SK-N-SH (cell line): ENCODE results near the gene ANKRD52.

Experiments
- ELF1 ChIP-seq: IDR thresholded peaks from 2 replicates; pipeline ENCODE4 v1.4.0; 2012
- EP300 ChIP-seq, 2 experiments: IDR thresholded peaks; 2 replicates each; pipeline versions ENCODE4 v1.4.0 to v1.6.1; 2012; ENCODE audit warnings: borderline replicate concordance in 1 of 2, low read depth in 1 of 2, low read length in 1 of 2
- FOSL2 ChIP-seq: IDR thresholded peaks from 2 replicates; pipeline ENCODE4 v1.4.0; 2012; ENCODE audit warnings: low read depth, mild to moderate bottlenecking, moderate library complexity, borderline replicate concordance
- MAX ChIP-seq: IDR thresholded peaks from 2 replicates; pipeline ENCODE4 v1.4.0; 2012; ENCODE audit warnings: low read depth
- MXI1 ChIP-seq: IDR thresholded peaks from 2 replicates; pipeline ENCODE4 v1.6.1; 2012; ENCODE audit warnings: mild to moderate bottlenecking, low read depth, low read length, improper control_type of control experiment
- NFIC ChIP-seq: IDR thresholded peaks from 2 replicates; pipeline ENCODE4 v1.4.0; 2012; ENCODE audit warnings: borderline replicate concordance
- POLR2AphosphoS5 ChIP-seq: IDR thresholded peaks from 2 replicates; pipeline ENCODE4 v1.6.1; 2012; ENCODE audit warnings: low read depth, low read length
- RAD21 ChIP-seq: IDR thresholded peaks from 2 replicates; pipeline ENCODE4 v1.6.1; 2012; ENCODE audit warnings: mild to moderate bottlenecking, low read length
- TAF1 ChIP-seq: IDR thresholded peaks from 2 replicates; pipeline ENCODE4 v1.6.1; 2012; ENCODE audit warnings: low read depth, mild to moderate bottlenecking, low read length, moderate library complexity, borderline replicate concordance
- USF2 ChIP-seq: fragments of 150-350 bp; IDR thresholded peaks from 2 replicates; pipeline ENCODE4 v1.6.1; 2017; ENCODE audit warnings: antibody characterized with exemption, low read length, low read depth, borderline replicate concordance
- TF ChIP-seq, protein P1 (sequence below): fragments of 200-600 bp; sonication (generic); IDR thresholded peaks from 2 replicates; pipeline ENCODE4 v1.6.1; 2017; ENCODE audit warnings: antibody characterized with exemption, mild to moderate bottlenecking, moderate library complexity

GRCh38 chr12:56278905-56279304, 20.7 kb upstream of the ANKRD52 start:
- TF ChIP-seq, protein P1, sequence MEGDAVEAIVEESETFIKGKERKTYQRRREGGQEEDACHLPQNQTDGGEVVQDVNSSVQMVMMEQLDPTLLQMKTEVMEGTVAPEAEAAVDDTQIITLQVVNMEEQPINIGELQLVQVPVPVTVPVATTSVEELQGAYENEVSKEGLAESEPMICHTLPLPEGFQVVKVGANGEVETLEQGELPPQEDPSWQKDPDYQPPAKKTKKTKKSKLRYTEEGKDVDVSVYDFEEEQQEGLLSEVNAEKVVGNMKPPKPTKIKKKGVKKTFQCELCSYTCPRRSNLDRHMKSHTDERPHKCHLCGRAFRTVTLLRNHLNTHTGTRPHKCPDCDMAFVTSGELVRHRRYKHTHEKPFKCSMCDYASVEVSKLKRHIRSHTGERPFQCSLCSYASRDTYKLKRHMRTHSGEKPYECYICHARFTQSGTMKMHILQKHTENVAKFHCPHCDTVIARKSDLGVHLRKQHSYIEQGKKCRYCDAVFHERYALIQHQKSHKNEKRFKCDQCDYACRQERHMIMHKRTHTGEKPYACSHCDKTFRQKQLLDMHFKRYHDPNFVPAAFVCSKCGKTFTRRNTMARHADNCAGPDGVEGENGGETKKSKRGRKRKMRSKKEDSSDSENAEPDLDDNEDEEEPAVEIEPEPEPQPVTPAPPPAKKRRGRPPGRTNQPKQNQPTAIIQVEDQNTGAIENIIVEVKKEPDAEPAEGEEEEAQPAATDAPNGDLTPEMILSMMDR = no peak
- TF ChIP-seq FOSL2 (no peak), EP300 (IDR thresholded peaks at IDR 0.05; ENCODE audit: borderline replicate concordance in 1 of 2, low read depth in 1 of 2, low read length in 1 of 2) (no peak), MAX (no peak), NFIC (no peak), TAF1 (no peak), POLR2AphosphoS5 (no peak), ELF1 (no peak), USF2 (no peak), MXI1 (no peak), RAD21 (no peak)
